Left hindlimb (tissue), 1 donor: Measurements from ENCODE around the gene ING1.
"Not testable (repeated sequence)": the region's sequence is repeated elsewhere in the genome, so short reads cannot be mapped to it uniquely, and the experiment has no call there.

Source experiments
- DNase-seq: peaks from one replicate; pipeline ENCODE4 v3.0.0-alpha.2; 2018

ING1 gene, protein sequence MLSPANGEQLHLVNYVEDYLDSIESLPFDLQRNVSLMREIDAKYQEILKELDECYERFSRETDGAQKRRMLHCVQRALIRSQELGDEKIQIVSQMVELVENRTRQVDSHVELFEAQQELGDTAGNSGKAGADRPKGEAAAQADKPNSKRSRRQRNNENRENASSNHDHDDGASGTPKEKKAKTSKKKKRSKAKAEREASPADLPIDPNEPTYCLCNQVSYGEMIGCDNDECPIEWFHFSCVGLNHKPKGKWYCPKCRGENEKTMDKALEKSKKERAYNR

DNA sequence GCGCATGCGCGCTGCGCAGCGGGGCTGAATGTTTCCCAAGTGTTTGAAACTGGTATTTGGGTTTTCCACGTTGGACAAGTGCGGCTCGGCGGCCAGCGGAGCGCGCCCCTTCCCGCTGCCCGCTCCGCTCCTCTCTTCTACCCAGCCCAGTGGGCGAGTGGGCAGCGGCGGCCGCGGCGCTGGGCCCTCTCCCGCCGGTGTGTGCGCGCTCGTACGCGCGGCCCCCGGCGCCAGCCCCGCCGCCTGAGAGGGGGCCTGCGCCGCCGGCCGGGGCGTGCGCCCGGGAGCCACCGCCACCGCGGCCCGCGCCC, at the start of gene ING1:
ING1 (plus strand) TSS at position 59 of the 311 bp plus-strand sequence. CDS start 450 bp downstream, outside the sequence.
- DNase-seq: no peak

DNA sequence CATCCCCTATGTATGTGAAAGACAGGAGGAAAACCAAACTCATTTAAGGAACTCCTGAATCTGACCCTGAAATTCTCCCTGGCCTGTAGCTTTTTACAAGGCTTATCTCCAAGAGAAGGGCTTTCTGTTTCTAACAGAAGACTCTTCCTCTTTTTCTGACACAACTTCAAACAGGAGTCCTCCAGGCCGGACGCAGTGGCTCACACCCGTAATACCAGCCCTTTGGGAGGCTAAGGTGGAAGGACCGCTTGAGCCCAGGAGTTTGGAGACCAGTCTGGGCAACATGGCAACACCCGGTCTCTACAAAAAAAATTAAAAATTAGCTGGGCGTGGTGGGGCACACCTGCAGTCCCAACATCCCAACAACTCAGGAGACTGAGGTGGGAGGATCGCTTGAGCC, 49.5 kb upstream of the ING1 start:
- no peak for DNase-seq

DNA sequence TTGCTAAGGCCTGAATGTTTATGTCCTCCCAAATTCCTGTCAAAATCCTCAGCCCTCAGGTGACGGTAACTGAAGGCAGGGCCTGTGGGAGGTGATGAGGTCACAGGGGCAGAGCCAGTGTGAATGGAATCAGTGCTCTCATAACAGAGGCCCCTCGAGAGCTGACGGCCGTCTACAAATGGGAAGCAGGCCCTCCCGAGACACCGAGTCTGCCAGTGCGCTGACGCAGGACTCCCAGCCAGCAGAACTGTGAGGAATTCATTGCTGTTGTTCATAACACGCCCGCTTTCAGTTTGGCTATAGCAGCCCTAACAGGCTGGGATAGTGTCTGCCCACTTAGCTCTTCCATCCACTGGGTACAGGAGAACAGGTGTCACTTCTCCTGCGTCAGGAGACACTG, 48.8 kb upstream of the ING1 start:
- no peak for DNase-seq

DNA sequence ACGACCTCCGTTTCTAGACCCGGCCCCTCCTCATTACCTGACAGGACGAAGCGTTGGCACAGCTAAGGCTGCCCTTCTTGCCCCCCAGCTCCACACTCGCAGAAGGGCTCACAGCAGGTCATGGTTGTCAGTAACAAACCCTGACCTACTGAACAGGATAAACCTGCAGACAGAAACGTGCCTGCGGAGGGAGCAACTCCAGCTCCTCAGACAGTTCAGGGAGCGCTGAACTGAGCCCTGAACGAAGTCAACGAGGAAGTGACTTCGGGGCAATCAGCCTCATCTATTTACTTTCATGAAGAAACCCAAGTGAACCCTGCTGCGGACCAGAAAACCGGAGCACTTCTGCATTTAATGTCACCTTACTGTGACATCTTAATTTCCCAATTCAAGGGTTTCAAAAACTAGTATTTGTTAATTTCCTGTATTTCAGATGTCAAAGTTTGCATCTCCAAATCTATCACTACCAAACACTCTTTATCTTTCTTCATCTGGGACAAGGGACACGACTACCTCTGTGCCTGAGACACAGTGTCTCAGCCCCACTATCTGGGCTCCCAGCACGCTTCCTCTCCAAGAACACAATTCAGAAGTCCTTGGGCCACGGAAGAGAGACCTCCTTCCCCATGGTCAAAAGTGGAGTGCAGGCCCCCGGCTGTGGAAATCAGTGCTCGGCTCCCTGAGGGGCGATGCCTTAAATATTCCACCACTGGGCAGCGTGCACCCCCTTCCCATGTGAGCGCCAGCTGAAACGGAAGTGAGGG, 47.8 kb upstream of the ING1 start:
- no peak for DNase-seq

DNA sequence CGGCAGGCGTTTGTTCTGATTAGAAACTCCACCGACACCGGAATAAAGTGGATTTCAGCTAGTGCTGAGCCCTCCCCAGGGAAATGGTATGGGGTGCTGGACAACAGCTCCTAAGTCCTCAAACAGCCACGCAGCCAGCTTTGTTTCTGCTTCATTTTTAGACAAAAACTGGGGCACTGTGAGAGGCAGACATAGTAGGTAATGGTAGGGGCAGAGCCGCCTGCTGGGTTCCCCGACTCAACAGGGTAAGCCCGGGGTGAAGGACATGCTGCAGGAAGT, 47.3 kb upstream of the ING1 start:
- no peak for DNase-seq

DNA sequence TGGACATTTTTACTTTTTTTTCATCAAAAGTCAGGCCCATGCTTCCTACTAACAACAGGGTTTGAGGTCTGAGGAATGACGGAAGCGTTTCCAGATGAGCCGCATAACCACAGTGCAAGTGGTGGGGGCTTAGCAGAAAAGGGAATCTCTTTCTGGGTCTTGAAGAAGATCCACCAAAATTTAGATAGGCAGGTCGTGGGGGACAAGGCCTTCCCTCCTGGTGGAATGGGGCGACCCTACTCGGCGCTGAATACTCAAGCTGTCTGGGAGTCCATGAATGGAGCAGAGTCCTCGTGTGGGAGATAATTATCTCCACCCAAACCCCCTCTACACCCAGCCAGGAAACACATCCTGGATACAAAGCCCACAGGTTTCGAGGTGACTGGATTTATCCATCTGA, 44.5 kb upstream of the ING1 start:
- no peak for DNase-seq

DNA sequence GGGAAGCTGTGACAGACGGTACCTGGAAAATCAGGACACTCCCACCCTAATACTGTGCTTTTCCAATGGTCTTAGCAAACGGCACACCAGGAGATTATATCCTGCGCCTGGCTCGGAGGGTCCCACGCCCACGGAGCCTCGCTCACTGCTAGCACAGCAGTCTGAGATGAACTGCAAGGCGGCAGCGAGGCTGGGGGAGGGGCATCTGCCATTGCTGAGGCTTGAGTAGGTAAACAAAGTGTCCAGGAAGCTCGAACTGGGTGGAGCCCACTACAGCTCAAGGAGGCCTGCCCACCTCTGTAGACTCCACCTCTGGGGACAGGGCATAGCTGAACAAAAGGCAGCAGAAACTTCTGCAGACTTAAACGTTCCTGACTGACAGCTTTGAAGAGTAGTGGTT, 43.7 kb upstream of the ING1 start:
- not testable (repeated sequence) for DNase-seq

DNA sequence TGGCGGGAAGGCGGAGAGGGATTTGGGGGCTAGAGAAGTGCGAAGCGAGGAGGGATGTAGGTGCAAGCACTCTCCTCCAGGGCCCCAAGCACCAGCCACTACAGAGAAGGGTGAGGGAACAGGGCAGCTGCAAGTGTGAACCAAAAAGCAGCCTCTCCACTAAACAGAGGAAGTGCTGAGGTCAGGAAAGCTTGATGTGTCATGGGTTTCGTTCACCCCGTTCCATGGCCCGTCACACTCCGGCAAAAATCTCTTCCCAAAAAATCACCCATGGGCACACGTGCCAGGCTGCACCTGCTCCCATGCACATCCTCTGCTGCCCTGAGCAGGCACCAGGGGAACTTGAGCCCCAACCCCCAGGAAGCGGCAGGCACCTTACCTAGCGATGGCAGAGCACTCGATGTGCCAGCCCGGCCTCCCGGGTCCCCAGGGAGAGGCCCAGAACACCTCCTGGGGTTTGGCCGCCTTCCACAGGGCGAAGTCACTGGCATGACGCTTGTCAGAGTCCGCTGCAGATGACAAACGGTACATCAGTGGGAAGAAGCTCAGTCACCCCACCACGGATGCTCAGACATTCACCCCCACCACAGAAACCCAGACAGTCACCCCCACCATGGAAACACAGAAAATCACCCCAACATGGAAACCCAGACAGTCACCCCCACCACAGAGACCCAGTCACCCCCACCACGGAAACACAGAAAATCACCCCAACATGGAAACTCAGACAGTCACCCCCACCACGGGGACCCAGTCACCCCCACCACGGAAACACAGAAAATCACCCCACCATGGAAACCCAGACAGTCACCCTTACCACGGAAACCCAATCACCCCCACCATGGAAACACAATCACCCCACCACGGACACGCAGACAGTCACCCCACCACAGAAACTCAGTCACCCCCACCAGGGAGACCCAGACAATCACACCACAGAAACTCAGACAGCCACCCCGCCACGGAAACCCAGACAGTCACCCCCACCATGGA, 36.6 kb upstream of the ING1 start:
- DNase-seq: no peak

DNA sequence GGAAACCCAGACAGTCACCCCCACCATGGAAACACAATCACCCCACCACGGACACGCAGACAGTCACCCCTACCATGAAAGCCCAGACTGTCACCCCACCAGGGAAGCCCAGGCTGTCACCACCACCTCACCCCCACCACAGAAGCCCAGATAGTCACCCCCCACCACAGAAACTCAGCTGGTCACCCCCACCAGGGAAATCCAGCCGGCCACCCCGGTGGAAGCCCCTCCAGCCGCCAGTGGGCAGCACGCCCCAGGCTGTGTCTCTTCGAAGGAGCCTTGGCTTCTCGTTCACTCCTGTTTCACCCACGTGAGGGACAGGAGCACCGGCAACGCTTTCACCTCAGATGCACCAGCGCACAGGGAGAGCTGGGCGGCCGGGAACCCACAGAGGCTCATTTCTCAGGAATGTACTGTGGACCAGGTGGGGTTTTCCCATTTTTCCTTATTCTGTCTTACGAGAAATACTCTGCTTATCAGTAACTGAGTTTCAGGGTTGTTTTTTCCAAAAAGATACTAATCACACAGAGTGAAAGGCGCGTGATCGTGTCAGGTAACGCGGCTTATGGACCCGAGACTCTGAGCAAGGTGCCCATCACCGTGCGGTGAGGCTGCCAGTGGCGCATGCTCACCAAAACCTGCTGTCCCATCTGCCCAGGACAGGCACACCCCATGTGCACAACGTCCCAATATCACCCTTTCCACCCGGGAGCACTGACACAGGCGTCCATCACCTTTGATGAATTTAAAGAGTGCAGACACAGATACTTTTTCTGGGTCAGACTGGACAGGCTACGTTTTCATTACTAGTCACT, 35.6 kb upstream of the ING1 start:
- no peak for DNase-seq

DNA sequence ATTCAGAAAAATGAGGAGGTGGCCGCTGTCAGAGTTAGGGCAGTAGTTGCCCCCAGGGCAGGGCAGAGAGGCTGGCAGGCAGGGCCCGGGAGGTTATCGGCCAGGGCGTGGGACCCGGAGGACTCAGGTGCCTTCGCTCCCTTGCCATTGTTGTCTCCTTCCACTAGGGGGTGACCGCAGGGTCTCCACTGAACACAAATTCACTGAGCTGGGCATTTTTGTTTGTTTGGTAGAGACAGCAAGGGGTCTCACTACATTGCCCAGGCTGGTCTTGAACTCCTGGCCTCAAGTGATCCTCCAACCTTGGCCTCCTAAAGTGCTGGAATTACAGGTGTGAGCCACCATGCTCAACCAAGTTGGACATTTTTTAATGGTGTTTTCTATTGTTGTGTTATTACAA, 32.6 kb upstream of the ING1 start:
- no peak for DNase-seq

DNA sequence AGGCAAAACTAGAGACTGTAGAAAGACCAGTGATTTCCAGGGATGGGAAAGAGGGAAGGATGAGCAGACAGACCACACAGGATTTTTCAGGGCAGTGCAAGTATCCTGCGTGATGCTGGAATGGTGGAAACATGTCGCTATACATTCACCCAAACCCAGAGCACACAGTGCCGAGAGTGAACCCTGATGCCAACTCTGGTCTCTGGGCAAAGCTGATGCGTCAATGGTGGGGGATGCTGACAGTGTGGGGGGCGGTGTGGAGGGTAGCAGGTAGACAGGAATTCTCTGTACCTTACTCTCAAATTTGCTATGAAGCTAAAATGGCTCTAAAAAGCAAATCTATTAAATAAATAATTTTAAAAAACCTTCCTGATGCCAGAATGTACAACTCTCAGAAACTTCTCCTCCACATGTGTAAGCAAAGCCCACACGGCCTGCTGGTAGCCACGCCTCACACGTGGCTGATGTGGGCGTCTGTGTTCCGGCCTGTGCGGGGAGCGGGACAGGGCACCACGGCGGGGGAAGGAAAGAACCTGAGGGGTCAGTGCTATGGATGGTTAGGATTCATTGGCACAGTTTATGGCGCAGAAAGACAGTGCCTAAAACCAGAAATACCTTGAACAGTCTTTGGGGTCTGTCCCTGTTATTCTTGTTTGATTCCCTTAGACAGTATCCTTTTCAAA, 31.5 kb upstream of the ING1 start:
- no peak for DNase-seq

DNA sequence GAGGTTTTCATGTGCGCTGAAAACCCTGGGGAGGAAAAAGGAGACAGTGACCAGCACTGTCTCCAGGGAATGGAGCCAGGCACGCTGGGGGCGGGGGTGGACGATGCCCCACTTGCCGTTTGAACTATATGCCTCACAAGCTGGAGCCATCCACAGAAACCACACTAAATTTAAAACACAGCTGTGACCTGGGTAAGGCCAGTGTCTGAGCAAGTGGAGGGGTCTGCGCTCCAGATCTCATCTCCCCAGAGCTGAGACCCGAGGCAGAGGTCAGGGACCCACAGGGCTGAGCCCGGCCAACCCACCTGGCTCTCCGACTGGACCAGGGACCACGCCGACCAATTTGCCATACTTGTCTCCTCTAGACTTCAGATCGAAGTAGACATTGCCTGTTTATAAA, 30.8 kb upstream of the ING1 start:
- DNase-seq: no peak

DNA sequence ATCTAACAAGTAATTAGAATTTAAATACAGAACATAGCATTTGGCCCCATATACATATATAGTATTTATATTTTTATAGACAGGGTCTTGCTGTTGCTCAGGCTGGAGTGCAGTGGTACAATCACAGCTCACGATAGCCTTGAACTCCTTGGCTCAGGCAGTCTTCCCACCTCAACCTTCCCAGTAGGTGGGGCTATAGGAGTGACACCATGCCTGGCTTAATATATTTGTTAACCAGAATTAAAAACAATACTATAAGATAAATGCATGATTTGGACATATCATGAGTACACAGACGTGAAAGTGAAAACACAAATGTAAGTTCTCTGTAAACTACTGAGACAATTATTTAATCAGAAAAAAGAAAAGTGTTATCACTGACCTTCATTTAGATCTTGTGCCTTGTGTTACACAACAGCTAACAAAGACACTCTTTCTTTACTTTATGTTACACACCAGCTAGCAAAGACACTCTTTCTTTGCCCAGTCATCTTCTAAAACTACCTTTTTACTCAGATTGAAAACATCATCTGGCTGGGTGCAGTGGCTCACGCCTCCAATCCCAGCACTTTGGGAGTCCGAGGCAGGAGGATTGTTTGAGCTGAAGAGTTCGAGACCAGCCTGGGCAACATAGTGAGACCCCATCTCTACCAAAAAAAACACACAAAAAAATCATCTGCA, 30.2 kb upstream of the ING1 start:
- no peak for DNase-seq

DNA sequence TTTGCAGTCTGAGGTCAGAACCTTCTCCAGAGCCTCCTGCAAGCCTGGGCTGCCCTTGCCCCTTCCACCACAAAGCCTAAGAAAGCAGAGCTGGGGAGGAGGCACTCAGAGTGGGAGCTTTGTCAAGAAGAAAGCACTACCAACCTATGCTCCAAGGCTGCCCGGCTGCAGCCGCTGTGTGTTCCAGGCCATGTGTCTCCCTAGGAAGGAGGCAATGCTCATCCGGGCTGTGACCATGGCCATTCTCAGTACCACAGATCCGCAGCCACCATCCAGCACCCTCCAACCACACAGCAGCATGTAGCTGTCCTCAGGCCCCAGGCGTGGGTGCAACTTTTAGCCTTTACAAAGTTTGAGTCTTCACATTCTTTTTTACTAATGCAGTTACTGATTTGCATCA, 29.6 kb upstream of the ING1 start:
- no peak for DNase-seq

DNA sequence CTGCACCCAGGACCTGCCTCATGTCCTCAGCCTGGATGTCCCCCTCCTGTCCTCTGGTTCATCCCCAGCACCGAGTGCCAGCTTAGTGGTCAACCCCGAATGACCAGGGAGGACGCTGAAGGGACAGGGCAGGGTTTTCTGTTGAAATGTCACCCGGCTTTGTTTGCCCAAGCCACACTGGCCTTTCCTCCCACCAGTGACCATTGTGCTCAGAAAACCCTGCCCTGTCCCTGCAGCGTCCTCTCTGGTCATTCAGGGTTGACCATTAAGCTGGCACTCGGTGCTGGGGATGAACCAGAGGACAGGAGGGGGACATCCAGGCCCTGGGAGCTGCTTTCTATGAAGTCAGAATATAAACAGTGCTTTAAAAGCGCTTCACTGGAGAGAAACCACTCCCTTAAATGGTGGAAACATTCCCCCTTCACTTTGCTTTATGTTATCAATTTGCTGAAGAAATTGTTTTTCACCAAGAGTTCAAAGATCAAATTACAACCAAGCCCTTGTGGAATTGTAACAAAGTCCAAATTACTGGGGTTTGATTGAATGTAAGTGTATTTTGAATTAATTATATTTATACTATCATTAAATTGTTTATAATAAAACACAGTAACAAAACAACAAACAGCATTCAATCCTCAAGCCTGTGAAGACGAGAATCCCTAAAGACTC, 29.0 kb upstream of the ING1 start:
- no peak for DNase-seq

DNA sequence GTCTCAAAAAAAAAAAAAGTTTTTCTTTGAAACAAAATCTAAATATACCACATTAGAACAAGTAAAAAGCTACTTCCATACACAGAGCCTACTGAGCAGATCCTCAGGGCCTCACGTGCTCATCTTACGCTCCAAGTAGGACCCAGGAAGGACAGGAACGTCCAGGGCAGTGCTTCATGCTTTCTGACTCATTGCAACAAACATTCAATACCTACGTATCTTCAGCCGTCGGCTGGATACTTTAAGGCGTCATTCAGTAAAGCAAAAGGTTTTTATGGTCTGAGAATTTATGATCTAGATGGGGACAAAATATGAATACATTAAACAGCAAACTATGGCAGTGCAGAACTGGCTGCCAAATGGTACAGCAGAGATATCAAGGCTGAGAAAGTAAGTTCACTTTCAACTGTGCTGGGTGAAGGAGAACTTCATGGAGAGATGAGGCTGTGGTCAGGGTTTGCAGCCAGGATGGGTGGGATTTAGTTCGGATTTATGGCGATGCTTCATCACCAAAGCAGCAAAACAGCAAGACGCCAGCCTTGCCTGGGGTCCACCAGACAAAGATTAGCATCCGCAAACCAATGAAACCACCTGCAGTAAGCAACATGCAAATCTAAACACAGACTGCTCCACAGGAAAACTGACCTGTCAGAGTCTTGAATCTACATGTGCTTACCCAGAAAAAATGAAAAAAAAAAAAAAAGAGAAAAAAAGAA, 28.0 kb upstream of the ING1 start:
- no peak for DNase-seq

DNA sequence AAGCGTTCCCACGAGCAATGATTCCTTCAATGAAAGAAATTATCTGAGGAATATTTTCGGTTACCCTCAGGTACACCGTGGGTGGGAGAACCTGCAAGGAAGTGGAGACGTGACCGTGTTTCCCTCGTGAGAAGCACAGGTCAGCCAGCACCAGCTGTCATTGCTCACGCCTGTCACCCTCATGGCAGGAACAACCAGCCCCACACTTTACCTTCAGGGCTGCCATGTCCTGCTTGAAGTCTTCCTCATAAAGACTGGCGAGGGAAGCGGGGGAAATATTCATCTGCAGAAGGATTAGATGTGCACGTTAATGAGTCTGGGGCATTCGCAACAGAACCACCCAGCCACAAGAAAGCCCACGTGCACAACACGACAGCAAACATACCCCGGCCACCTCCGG, 25.8 kb upstream of the ING1 start:
- no peak for DNase-seq

DNA sequence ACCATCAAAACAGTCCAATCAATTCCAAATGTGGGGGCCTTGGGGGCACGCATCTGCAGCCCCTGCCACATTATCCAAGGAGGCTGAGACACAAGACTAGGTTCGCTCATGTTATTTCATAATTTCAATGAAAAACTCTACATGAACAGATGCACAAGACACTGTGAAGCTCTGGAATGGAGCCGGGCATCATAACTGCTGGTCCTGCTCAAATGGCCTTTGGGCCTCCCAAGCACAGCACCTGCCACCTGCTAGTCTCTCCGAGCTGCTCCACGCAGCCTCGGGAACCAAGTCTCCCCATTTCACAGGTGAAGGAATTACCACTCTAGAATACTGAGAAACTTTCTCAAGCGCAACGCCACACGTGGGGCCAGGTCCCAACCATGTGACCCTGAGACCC, 24.5 kb upstream of the ING1 start:
- DNase-seq: no peak

DNA sequence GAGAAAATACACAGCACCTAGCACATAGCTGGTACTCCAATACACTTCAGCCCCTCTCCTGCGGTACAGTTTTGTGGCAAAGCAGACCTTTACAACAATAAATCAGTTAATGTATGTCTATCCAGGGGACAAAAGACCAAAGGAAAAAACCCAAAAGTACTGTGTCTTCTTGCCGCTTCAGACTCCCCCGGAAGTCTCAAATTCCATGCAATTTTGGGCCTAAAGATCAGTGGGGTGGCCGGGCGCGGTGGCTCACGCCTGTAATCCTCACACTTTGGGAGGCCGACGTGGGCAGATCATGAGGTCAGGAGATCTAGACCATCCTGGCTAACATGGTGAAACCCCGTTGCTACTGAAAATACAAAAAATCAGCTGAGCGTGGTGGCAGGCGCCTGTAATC, 23.8 kb upstream of the ING1 start:
- DNase-seq: no peak

DNA sequence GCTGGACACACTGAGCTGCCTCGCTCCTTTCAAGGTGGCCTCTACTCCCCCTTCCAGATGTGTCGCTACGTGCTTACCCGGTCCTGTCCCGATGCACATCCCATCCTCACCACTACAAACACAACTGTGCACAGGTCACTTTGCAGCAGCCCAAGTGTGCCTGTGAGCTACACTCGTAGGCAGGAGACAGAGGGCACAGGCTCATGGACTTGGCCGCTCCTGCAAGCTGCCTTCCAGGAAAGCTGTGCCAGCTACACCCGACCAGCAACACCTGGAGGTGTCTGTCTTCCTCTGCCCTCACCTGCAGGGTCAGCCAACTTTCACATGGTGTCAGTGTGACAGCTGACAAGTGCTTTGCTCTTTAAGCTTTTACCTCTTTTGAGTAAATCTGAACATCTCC, 23.0 kb upstream of the ING1 start:
- no peak for DNase-seq

DNA sequence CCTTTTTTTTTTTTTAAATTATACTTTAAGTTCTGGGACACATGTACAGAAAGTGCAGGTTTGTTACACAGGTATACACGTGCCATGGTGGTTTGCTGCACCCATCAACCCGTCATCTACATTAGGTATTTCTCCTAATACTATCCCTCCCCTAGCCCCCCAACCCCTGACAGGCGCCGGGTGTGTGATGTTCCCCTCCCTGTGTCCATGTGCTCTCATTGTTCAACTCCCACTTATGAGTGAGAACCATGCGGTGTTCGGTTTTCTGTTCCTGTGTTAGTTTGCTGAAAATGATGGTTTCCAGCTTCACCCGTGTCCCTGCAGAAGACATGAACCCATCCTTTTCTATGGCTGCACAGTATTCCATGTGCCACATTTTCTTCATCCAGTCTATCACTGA, 17.7 kb upstream of the ING1 start:
- DNase-seq: not testable (repeated sequence)
